BLaER1 (cell line): ENCODE data around the gene MAPKAP1.

Experiments used
- H3K27ac ChIP-seq: shearing (Covaris generic); formaldehyde crosslinking; 2 replicates; pipeline ENCODE4 v1.8.1; 2022
- H3K27me3 ChIP-seq: shearing (Covaris generic); formaldehyde crosslinking; 2 replicates; pipeline ENCODE4 v1.8.1; 2022
- H3K36me3 ChIP-seq: shearing (Covaris generic); formaldehyde crosslinking; 2 replicates; pipeline ENCODE4 v1.8.1; 2022
- H3K4me1 ChIP-seq: shearing (Covaris generic); formaldehyde crosslinking; 2 replicates; pipeline ENCODE4 v1.8.1; 2022
- H3K4me2 ChIP-seq: shearing (Covaris generic); formaldehyde crosslinking; 2 replicates; pipeline ENCODE4 v1.8.1; 2022
- H3K4me3 ChIP-seq: shearing (Covaris generic); formaldehyde crosslinking; 2 replicates; pipeline ENCODE4 v1.8.1; 2022
- H3K9ac ChIP-seq: shearing (Covaris generic); formaldehyde crosslinking; 2 replicates; pipeline ENCODE4 v1.8.1; 2022
- H3K9me3 ChIP-seq: shearing (Covaris generic); formaldehyde crosslinking; 2 replicates; pipeline ENCODE4 v1.8.1; 2022
- H4K20me1 ChIP-seq: shearing (Covaris generic); formaldehyde crosslinking; 2 replicates; pipeline ENCODE4 v1.8.1; 2022
- Cebpa-rat ChIP-seq: shearing (Covaris generic); IDR thresholded peaks from 2 replicates; pipeline ENCODE4 v1.8.1; 2022

The MAPKAP1 gene

GRCh38 chr9:125413579-125413978, 293.4 kb downstream of the MAPKAP1 start:
- Histone ChIP-seq H3K9ac (no peak overlapping the region), H3K27ac (no peak overlapping the region), H3K27me3 (no peaks in the 10 kb centered on the region), H4K20me1 (no peaks in the 10 kb centered on the region), H3K4me3 (no peak overlapping the region), H3K4me1 (peaks cover 30% of the 10 kb centered on the region), H3K9me3 (no peaks in the 10 kb centered on the region), H3K4me2 (no peak overlapping the region), H3K36me3 (no peaks in the 10 kb centered on the region)
- no peak for TF ChIP-seq Cebpa-rat

- no peak overlapping the region for H3K4me3 ChIP-seq
- no peaks in the 10 kb centered on the region for H4K20me1 ChIP-seq
- H3K4me1 ChIP-seq, result peaks cover 36% of the 10 kb centered on the region
- H3K4me2 ChIP-seq, result no peak overlapping the region
- no peak overlapping the region for H3K9ac ChIP-seq
- H3K27me3 ChIP-seq, result no peaks in the 10 kb centered on the region
- no peak overlapping the region for H3K27ac ChIP-seq
- no peak for TF ChIP-seq Cebpa-rat
- no peaks in the 10 kb centered on the region for H3K9me3 ChIP-seq
- no peaks in the 10 kb centered on the region for H3K36me3 ChIP-seq
These were observed 294.8 kb downstream of the MAPKAP1 start for GRCh38 chr9:125412166-125412565.

- no peaks in the 10 kb centered on the region for H3K36me3 ChIP-seq
- H3K27ac ChIP-seq, result peak overlapping the region; percentile 77; the same call in 1 of the 2 replicates
- H3K4me2 ChIP-seq, result peak overlapping the region; percentile 79
- no peaks in the 10 kb centered on the region for H3K9me3 ChIP-seq
- no peak for TF ChIP-seq Cebpa-rat
- peak overlapping the region; percentile 71 for H3K9ac ChIP-seq
- peak overlapping the region; percentile 67 for H3K4me3 ChIP-seq
- no peaks in the 10 kb centered on the region for H4K20me1 ChIP-seq
- no peaks in the 10 kb centered on the region for H3K27me3 ChIP-seq
- peaks cover 43% of the 10 kb centered on the region for H3K4me1 ChIP-seq
These were observed 295.7 kb downstream of the MAPKAP1 start for GRCh38 chr9:125411171-125411756.

GRCh38 chr9:125410522-125410894, 296.5 kb downstream of the MAPKAP1 start:
- no peaks in the 10 kb centered on the region for H3K27me3 ChIP-seq
- H3K9me3 ChIP-seq, result no peaks in the 10 kb centered on the region
- peaks cover 43% of the 10 kb centered on the region for H3K4me1 ChIP-seq
- no peaks in the 10 kb centered on the region for H3K36me3 ChIP-seq
- peak overlapping the region; percentile 71 for H3K9ac ChIP-seq
- peak overlapping the region; percentile 67 for H3K4me3 ChIP-seq
- H4K20me1 ChIP-seq, result no peaks in the 10 kb centered on the region
- peak overlapping the region; percentile 77 for H3K27ac ChIP-seq
- H3K4me2 ChIP-seq, result peak overlapping the region; percentile 79
- no peak for TF ChIP-seq Cebpa-rat

- Histone ChIP-seq H4K20me1 (no peaks in the 10 kb centered on the region), H3K27me3 (no peaks in the 10 kb centered on the region), H3K4me1 (peaks cover 43% of the 10 kb centered on the region), H3K27ac (peak overlapping the region; percentile 77), H3K4me2 (peak overlapping the region; percentile 94), H3K9me3 (no peaks in the 10 kb centered on the region), H3K9ac (peak overlapping the region; percentile 71), H3K36me3 (no peaks in the 10 kb centered on the region), H3K4me3 (peak overlapping the region; percentile 67)
- no peak for TF ChIP-seq Cebpa-rat
These were observed 297.1 kb downstream of the MAPKAP1 start for GRCh38 chr9:125409637-125410521.

- no peaks in the 10 kb centered on the region for H3K36me3 ChIP-seq
- peak overlapping the region; percentile 94 for H3K4me2 ChIP-seq
- no peaks in the 10 kb centered on the region for H4K20me1 ChIP-seq
- H3K9ac ChIP-seq, result no peak overlapping the region; the same call in 1 of the 2 replicates
- H3K27me3 ChIP-seq, result no peaks in the 10 kb centered on the region
- H3K4me1 ChIP-seq, result peaks cover 43% of the 10 kb centered on the region
- no peak overlapping the region for H3K27ac ChIP-seq
- no peaks in the 10 kb centered on the region for H3K9me3 ChIP-seq
- peak overlapping the region; percentile 70; the same call in 1 of the 2 replicates for H3K4me3 ChIP-seq
- no peak for TF ChIP-seq Cebpa-rat
These were observed 297.8 kb downstream of the MAPKAP1 start for GRCh38 chr9:125409217-125409636.

- Histone ChIP-seq H4K20me1 (no peaks in the 10 kb centered on the region), H3K27ac (peak overlapping the region; percentile 92), H3K36me3 (no peaks in the 10 kb centered on the region), H3K4me1 (peaks cover 41% of the 10 kb centered on the region), H3K27me3 (no peaks in the 10 kb centered on the region), H3K4me3 (peak overlapping the region; percentile 70), H3K9me3 (no peaks in the 10 kb centered on the region), H3K9ac (peak overlapping the region; percentile 90), H3K4me2 (peak overlapping the region; percentile 94)
- no peak for TF ChIP-seq Cebpa-rat
These were observed 298.8 kb downstream of the MAPKAP1 start for GRCh38 chr9:125407974-125408900.

GRCh38 chr9:125407432-125407973, 299.5 kb downstream of the MAPKAP1 start:
- Histone ChIP-seq H3K4me3 (peak overlapping the region; percentile 70), H3K4me2 (peak overlapping the region; percentile 94), H3K36me3 (no peaks in the 10 kb centered on the region), H3K27ac (peak overlapping the region; percentile 92), H3K9me3 (no peaks in the 10 kb centered on the region), H3K4me1 (peaks cover 39% of the 10 kb centered on the region), H4K20me1 (no peaks in the 10 kb centered on the region), H3K9ac (peak overlapping the region; percentile 90), H3K27me3 (no peaks in the 10 kb centered on the region)
- no peak for TF ChIP-seq Cebpa-rat

GRCh38 chr9:125406810-125407087, 300.3 kb downstream of the MAPKAP1 start:
- H3K4me3 ChIP-seq, result no peak overlapping the region
- no peak for TF ChIP-seq Cebpa-rat
- H3K4me2 ChIP-seq, result peak overlapping the region; percentile 94
- H4K20me1 ChIP-seq, result no peaks in the 10 kb centered on the region
- H3K4me1 ChIP-seq, result peaks cover 39% of the 10 kb centered on the region
- no peaks in the 10 kb centered on the region for H3K9me3 ChIP-seq
- no peak overlapping the region for H3K27ac ChIP-seq
- no peak overlapping the region for H3K9ac ChIP-seq
- H3K27me3 ChIP-seq, result no peaks in the 10 kb centered on the region
- no peaks in the 10 kb centered on the region for H3K36me3 ChIP-seq
